NB4 (cell line): ENCODE results near the gene XDH.

Experiments used
- MYC ChIP-seq: IDR thresholded peaks from 2 replicates; pipeline ENCODE4 v1.6.1; 2011; ENCODE audit warnings: low read depth, low read length
- POLR2A ChIP-seq: IDR thresholded peaks from 2 replicates; pipeline ENCODE4 v1.6.1; 2011; ENCODE audit warnings: mild to moderate bottlenecking; ENCODE audit not compliant: insufficient read length; ENCODE audit errors: extremely low read depth
- TF ChIP-seq, protein P1 (sequence below): IDR thresholded peaks from 2 replicates; pipeline ENCODE4 v1.6.1; 2011; ENCODE audit warnings: low read depth, low read length
- TF ChIP-seq, protein P2 (sequence below): IDR thresholded peaks from one replicate; pipeline ENCODE4 v1.5.1; 2012; ENCODE audit warnings: low read depth, low read length

DNA sequence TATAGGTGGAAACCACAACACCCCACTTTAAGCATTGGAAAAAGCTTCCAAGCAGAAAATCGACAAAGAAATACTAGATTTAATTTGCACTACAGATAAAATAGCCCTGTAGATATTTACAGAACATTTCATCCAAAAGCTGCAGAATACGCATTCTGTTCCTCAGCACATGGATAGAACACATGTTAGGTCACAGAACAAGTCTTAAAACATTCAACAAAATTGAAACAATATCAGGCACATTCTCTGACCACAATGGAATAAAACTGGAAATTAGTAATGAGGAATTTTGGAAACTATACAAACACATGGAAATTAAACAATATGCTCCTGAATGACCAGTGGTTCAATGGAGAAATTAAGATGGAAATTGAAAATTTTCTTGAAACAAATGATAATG is 27.8 kb upstream of the XDH start:
- TF ChIP-seq, protein P1, sequence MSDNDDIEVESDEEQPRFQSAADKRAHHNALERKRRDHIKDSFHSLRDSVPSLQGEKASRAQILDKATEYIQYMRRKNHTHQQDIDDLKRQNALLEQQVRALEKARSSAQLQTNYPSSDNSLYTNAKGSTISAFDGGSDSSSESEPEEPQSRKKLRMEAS: no peak
- TF ChIP-seq, protein P2, sequence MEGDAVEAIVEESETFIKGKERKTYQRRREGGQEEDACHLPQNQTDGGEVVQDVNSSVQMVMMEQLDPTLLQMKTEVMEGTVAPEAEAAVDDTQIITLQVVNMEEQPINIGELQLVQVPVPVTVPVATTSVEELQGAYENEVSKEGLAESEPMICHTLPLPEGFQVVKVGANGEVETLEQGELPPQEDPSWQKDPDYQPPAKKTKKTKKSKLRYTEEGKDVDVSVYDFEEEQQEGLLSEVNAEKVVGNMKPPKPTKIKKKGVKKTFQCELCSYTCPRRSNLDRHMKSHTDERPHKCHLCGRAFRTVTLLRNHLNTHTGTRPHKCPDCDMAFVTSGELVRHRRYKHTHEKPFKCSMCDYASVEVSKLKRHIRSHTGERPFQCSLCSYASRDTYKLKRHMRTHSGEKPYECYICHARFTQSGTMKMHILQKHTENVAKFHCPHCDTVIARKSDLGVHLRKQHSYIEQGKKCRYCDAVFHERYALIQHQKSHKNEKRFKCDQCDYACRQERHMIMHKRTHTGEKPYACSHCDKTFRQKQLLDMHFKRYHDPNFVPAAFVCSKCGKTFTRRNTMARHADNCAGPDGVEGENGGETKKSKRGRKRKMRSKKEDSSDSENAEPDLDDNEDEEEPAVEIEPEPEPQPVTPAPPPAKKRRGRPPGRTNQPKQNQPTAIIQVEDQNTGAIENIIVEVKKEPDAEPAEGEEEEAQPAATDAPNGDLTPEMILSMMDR: no peak
- no peak for TF ChIP-seq POLR2A
- TF ChIP-seq MYC: no peak
